Embryonic facial prominence (tissue), 1 donor: ENCODE results near the gene CHCHD6.

ENCODE experiments used
- DNase-seq: peaks from one replicate; pipeline ENCODE4 v3.0.0-alpha.2; 2016; ENCODE audit errors: extremely low spot score

Gene CHCHD6

GRCh38 chr3:126977821-126978220 is 273.8 kb downstream of the CHCHD6 start:
- no peak for DNase-seq

GRCh38 chr3:126978291-126978690 is 274.3 kb downstream of the CHCHD6 start:
- no peak for DNase-seq

GRCh38 chr3:126979046-126979628 is 275.1 kb downstream of the CHCHD6 start:
- no peak for DNase-seq

DNA sequence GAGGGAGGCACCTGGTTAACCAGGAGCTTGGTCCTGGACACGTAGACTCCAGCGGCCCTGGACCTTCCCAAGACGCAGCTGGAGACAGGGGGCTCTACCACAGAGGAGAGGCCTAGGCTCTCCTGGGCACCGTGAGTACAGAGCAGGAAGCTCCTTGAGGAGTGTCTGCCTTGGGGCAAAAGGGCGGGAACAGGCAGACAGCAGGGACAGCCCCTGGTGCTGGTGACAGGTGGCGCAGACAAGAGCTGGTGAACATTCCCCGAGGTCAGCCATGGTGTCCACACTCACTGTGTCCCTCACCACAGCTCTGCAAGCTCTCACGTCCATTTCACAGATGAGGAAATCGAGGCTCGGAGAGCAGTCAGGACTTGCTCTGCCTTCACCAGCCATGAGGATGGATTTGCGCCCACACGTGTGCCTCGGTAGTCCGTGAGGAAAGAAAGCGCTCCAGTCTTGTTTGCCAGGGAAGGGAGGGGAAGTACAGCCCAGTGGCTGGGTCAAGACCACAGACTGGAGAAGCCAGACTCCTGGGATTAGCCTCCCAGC is 276.3 kb downstream of the CHCHD6 start:
- no peak for DNase-seq

- no peak for DNase-seq
These were observed 278.1 kb downstream of the CHCHD6 start for GRCh38 chr3:126982126-126982470.

DNA sequence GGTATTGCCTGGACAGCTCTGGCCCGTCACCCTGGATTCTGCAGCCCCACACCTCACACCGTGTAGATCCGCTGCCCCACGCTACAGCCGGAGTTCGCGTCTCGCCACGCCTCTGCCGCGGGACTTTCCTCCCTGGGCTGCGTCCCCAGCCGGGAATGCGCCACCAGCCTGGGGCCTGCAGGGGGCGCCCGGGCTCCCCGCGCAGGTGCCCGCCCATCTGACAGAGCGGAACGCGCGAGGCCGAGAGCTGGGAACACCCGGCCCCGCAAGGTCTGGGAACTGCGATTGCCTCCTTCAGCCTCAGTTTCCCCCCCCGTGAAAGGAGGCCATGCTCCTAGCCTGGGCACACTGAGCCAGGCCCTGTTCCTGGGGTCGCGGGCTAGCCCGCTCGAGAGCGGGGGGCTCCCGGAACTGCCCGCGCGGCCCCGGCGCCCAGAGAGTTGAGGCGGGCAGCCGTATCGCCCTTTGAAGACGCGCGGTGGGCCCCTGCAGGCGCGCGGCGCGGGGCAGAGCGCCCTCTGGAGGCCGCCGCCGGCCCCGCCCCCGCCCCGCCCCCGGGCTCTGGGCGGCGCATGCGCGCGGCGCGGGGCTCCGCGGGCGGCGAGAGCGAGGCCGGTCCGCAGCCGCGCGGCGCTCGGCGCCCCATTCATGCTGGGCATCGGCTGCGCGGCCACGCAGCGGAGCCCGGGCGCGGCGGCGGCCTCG is 278.6 kb downstream of the CHCHD6 start, which contains the start of gene PLXNA1:
Gene PLXNA1, plus strand, starts transcription at position 645 of the 705 bp plus-strand sequence. CDS start 5,479 bp downstream, outside the sequence.
- peak; percentile 38 for DNase-seq

DNA sequence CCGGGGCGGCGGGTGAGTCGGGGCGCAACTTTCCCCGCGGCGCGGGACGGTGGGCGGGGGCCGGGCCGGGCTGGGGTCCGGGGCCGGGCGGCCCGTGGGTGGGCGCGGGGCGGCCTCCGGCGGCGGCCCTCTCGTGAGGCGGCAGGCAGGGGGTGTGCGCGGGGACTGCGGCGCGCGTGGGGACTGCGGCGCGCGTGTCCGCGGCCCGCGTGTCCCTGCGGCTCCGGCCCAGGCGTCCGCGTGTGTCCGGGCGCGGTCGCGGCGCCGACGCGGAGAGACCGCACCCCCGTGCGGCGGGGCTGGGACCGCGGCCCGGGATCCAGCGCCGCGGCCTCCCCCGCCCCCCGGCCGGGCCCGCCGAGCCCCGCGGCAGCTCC is 279.2 kb downstream of the CHCHD6 start:
- DNase-seq: no peak

DNA sequence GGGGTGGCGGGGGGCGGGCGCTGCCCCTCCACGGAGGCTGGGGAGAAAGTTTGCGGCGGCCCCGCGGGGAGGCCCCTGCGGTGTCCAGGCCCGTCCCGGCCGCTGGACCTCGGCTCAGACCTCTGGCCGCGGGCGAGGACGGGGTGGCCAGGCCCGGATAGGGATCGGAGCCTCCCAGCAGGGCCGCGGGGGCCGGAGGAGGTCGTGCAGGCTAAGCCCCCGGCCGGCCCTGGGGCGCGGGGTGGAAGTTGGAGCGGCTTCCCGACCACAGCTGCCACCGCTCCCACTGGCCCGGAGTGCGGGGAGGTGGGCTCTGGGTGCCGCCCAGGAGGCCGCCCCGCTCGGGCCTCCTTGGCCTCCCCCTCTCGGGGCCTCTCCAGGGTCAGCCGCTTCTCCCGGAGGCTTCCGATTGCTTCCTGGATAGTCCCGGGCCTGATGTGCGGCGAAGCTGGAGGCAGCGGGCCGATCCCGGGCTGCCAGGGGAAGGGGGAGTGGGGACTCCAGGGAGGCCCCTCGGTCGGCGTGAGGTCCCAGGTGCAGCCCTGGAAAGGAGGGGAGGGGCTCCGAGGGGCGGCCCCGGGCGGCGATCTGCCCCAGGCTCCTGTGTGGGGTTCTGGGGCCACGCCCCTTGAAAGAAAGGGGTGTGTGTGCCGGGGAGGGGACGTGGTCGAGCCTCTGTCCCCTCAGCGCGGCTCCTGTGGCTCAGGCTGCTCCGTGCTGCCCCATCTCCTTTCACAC is 279.8 kb downstream of the CHCHD6 start:
- DNase-seq: no peak

GRCh38 chr3:126984391-126985131 is 280.5 kb downstream of the CHCHD6 start:
- DNase-seq: no peak

DNA sequence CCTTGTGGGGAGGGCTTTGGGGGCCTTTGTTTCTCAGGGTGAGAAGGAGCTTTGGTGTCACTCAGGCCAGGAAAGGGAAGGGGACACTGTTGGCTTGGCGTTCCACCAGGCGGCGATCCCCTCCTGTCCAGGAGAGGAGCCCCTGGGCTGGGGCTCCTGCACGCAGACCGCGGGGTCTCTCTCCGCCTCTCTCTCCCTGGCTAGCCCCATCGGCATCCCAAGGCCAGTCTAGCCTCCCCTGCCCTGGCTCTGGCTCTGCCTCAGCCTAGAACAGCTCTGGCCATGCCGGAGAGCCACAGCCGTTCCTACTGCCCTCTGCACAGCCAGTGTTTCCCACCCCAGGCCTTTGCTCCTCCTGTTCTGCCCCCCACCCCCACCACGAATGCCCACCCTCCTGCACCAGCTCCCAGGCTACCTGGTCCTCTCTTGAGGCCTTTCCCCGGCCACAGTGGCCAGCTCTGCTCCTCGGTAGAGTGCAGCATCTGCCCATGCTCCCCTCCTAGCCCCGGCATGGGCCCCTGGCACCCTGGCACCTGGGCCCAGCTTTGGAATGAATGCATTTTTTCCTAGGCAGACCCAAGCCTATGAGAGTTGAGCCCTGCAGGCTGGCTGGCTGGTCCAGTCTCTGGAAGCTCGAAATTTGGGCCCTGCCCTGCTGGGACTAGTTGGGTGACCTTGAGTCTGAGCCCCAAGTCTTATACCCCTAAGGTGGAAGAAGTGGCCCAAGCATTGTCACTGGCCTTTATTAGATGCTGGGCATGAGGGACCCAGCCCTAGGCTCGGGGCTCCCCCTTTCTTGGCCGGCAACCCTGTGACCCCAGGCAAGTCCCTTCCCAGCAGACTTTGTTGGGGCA is 281.3 kb downstream of the CHCHD6 start:
- no peak for DNase-seq

DNA sequence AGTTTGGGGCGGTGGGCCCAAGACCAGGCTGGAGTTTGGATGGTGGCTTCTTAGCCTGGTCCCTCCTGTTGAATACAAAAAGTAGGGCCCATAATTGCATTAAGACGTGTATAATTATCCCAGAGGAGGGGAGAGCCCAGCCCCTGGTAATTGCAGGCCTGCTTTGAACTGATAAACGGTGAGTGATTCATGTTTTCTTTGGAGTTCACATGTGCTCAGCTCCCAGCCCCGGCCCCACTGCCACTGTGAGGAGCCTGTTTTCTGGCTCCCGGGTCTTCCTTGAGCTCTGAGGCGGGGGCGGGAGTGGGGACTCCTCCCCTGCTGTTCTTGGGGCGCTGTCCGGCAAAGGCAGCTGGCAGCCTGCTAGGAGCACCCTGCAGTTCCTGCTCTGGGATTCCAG is 282.0 kb downstream of the CHCHD6 start:
- no peak for DNase-seq

GRCh38 chr3:126987129-126987528 is 283.1 kb downstream of the CHCHD6 start:
- no peak for DNase-seq

GRCh38 chr3:126987596-126987995 is 283.6 kb downstream of the CHCHD6 start:
- DNase-seq: no peak

GRCh38 chr3:126988451-126989021 is 284.5 kb downstream of the CHCHD6 start:
- no peak for DNase-seq

DNA sequence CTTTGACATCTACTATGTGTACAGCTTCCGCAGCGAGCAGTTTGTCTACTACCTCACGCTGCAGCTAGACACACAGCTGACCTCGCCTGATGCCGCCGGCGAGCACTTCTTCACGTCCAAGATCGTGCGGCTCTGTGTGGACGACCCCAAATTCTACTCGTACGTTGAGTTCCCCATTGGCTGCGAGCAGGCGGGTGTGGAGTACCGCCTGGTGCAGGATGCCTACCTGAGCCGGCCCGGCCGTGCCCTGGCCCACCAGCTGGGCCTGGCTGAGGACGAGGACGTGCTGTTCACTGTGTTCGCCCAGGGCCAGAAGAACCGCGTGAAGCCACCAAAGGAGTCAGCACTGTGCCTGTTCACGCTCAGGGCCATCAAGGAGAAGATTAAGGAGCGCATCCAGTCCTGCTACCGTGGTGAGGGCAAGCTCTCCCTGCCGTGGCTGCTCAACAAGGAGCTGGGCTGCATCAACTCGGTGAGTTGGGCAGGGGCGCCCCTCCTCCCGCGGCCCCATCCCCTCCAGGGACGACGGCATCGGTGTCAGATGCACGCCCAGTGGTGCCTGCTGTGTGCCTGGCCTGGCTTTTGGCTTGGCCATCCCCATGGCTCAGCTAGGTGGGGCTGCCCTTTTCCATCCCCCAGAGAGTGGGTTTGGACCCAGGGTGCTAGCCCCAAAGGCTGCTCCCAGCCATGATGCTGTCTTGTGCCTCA is 285.4 kb downstream of the CHCHD6 start:
- DNase-seq: no peak

DNA sequence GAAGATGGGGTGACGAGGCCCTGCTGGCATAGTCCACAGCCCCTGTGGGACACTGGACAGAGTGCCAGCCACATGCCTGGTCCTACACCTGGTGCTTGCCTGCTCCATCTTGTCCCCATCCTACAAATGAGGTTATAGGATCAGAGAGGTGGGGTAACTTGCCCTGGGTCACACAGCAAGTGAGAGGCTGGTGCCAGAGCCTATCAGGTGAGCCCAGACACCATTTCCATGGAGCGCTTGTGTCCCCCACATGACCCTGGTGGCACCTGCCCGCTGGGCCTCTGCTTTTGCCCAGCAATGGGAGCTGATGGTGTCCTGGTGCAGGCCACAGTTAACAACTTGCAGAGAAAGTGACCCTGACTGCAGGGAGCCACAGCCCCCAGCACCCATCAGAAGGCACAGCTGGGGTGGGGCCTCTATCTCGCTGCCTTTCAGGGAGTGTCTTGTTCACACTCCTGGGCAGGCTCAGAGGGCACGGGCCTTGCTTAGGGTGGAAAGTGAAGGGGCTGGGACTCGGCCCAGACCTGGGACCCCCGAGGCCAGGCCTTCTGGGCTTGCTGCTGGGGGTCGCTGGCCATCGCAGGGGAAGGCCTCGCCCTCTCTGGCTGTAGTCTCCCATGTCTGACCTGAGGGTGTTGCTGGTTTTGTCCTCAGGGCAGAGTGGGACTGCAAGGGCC is 286.1 kb downstream of the CHCHD6 start:
- no peak for DNase-seq

GRCh38 chr3:126990890-126991289 is 286.9 kb downstream of the CHCHD6 start:
- DNase-seq: no peak

- no peak for DNase-seq
These were observed 287.5 kb downstream of the CHCHD6 start for GRCh38 chr3:126991366-126992200.

DNA sequence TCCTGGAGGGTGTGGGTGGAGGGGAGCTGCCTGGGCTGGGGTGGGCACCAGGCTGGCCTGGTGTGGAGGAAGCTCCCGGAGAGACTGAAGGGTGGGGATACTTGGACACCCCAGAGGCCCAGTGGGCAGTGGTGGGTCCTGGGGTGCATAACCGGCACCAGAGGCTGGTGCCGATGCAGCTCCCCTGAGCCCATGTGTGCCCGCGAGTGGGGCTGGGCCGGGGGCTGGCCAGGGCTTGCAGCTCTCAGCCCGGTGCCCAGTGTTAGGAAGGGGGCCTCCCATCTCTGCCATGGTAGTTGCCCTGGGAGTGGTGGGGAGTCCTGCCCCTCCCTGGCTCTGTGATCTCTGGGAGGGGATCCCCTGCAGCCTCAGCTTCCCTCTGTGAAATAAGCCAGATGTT is 288.2 kb downstream of the CHCHD6 start:
- DNase-seq: no peak
